ENCODE data around the gene STXBP6.

Gene STXBP6

DNA sequence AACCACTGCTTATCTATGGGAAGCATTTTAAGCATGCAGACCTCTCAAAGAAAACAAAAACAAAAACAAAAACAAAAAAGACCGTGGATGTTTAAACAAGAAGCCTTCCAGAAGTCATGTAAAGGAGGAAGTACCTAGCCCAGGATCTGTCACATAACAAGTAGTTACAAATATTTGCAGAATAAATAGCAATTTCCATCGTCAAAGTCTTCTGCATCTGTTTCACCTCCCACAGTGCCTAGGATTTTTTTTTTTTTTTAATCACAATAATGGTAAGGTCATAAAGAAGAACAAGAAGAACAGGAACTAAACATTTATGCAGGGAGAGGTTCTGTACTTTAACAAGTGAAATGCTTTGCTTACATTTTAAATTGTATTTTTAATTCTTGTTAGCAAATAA lies 2.4 kb upstream of the STXBP6 start:
- no peak for DNase-seq (ENCODE audit: low read depth)

DNA sequence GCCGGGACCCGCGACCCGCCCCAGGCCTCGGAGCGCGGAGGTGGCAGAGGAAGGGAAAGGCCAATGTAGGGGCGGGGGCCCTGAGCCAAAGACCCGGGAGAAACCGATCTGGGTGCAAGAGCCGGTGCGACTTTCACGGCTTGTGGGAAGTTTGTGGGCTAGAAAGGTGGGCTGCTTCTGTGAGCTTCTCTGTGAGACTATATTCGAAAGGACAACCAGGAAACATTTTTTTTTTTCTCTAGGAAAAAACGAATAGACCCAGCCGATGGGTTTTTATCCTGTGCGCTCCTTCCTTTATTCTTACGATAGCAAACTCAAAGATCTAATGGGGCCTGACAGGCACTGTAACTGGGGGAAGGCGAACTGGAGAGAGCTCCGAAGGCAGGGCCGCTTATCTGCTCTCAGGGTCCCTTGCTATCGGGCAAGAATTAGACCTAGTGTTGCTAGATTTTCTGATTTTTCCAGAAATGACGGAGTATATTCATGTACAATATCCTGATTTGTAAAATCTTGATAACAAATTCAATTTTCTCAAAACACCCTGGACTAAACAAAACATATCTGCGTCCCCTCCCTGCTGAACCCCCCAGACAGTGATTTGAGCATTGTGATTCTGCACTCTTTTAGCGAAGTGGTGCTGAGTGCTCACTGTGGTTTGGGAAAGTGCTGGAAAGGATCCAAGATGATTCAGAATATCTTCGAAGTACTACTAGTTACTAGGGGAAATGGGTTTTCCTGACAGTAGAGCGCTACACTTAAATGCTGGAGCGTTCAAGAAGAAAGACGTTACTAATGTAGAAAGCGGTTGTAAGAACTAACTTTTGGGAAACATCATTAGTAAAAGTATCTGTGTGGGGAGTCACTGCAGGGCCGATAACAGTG lies 563 bp upstream of the STXBP6 start:
- no peak for DNase-seq (ENCODE audit: low read depth)

DNA sequence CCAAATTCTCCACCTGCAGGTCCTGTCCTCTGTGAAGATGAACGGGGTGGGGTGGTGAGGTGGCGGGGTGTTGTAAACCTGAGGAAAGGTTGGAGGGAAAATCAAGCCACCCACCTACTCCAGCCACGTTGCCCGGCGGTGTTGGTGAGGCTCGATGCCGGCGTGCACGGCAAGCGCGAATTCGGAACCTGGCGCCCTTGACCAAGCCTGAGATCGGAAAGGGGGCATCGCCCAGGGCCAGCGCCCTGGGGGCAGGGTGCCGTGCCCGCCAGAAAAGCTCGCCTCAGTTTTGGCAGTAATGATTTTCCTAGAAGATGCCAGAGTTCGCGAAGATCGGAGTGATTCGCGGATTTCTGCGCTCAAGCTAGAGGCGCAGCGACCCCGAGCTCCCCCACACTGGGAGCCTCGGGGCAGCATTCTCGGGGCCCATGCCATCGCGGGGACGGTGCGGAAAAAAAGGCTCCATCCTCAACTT lies 817 bp downstream of the STXBP6 start:
- no peak for DNase-seq (ENCODE audit: low read depth)

DNA sequence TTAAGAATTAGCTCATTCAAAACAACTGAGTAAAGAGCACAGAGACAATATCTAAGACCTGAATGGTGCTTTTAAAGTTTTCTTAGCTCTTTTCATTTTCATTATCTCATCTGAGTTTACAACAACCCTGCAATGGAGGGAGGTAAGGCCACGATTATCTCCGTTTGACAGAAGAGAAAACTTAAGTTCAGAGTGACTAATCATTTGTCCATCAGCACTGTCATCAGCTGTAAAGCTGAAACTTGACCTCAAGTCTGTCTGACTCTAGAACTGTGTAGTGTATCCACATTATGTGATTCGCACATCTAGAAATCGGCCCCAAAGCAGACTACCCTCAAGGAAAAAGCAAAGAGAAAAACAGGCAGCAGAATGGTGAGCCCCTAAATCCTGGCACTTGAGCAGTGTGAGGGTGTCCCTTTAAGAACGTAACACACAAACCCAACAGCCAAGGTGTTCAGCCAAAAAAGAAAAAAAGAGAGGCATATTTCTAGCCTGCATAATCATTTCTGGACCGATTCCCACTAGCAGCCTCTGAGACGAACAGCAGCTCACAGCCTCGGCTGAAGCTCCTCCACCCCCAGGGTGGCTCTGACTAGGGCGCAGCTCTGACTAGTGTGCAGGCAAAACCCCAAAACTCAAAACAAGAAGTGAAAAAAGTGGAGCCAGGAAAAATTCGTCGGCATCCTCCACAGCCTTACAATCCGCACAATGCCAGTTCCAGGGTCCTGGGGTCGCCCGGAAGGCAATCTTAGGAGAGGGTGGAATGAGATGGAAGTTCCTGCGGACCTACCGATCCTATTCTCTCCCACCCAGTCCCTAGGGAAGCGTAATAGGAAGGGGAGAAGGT lies 1.6 kb downstream of the STXBP6 start:
- DNase-seq (ENCODE audit: low read depth), result no peak

DNA sequence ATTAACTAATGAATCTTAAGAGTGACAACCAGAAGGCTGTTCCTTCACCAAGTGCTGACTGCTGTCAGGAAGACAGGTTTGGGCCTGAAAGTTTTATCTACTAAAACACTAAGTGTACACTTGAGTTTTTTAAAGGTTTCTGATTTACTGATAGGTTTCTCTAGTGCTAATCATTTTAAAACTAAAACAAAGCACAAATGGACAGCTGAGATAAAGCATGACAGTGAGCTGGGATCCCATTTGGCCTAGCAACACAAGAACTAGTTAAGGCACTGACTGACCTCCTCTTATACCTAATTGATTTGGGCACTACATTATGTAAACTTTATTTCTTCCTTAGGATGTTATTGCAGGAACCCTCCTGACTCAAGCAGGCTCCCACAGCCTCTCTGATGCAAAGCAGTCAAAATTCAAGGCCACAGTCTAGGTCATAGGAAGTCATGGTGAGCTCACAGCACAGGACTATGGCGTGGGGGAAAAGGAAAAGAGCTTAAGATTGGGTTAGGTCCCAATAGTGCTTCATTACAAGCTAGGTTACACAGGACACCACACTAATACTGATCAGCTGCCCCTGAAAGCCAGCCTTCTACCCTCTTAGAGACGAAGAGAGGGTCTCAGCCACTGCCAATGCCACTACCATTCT lies 3.5 kb downstream of the STXBP6 start:
- DNase-seq (ENCODE audit: low read depth), result no peak

DNA sequence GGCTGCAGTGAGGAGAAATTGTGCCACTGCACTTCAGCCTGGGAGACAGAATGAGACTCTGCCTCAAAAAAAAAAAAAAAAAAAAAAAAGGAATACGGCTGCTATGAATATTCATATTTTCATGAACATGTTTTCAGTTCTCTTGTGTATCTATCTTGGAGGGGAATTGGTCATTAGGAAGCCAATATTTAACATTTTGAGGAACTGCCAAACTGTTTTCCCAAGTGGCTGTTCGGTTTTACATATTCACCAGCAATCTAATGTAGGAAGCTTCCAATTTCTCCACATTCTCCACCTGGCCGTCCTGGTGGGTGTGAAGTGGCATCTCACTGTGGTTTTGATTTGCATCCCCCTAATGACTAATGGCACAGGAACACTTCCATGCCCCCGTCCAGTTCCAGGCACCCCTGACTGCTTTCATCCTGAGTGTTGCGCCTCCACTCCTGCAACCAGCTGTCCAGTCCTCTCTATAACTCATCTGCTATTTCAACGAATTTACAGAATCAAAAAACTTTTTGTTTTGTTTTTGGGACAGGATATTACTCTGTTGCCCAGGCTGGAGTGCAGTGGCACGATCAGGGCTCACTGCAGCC lies 5.7 kb downstream of the STXBP6 start:
- no peak for DNase-seq (ENCODE audit: low read depth)

DNA sequence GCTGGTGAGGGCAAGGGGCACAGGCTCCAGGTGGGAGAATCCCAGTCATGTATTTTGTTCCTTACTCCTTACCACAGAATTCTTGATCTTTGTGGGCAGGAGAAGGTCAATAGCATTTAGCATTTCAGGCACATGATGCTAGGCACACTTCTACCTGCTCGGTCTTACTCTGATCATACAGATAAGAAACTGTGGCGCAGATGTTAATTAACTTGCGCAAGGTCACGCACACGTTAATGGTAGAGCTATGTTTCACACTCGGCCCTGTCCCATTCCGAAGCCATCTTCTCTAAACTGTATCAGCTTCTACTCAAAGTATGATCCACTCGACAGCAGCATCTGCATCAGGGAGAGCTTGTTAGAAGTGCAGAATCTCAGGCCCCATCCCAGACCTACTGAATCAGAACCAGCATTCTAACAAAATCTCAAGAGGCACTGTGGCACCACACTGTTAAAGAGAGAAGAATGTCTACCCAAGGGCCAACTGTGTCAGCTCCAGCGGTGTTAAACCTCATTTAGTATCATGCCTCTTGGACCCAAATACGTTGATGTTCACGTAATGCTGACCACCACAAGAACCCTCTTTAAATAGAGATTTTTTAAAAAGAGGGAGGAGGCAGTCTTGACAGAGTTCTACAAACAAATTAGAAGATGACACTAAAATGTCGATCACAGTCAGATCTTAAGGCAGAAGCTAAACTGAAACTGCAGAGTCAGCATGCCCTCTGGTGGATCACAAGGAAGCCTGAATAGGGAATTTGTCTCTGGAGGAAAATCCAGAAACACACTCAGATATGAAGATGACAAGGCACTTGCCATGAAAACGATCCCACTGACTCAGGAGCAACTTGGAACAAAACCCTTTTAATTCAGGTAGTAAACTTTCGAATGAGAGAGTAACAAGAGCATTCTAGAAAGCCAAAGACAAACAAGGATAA lies 7.3 kb downstream of the STXBP6 start:
- no peak for DNase-seq (ENCODE audit: low read depth)

DNA sequence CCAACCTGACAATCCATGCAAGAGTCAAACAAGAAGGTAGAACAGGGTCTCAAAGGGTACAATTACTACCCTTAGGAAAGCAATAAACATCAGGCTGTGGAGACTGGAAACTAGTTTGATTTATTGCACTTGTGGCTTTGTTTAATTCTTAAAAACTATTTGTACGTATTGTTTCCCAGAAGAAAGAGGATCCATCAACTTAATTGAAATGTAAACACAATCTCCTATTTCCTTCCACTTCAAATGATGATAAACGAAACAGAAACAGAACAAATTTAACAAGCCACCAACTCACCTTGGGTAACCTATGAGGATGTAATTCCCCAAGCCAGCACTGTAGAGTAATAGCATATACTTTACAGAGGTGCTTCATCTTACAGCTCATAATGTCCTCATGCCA lies 8.0 kb downstream of the STXBP6 start:
- DNase-seq (ENCODE audit: low read depth), result no peak

DNA sequence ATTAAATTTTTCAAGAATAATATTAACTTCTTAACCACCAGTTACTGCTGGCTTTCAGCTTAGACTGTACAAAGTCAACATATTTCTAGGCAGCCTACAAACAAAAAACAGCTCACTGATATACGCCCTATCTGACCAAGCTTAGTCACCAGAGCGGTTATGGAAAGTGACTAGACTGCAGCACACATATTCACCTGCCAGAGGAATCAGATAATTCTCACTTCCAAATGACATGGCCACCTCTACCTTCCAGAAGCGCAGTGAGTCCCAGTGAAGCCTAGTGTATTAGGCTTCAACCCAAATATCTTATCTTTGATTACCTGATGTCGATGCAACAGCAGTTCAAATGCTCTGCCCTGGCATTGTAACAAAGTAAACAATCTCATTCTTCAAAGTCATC lies 8.5 kb downstream of the STXBP6 start:
- no peak for DNase-seq (ENCODE audit: low read depth)

DNA sequence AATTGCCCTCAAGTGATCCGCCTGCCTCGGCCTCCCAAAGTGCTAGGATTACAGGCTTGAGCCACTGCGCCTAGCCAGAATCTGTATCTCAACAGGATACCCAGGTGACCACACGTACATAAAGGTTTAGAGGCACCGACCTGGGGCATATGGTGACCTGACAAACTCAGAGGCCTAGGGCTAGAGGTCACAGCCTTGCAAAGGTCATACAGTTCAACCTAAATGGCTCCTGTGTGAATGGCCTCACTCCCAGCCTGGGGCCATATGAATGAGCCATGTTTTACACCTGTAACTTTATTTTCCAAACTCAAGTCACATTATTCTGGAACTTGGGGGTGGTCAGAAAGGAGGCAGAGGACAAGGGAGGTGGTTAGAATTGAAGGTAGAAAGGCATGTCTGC lies 10.0 kb downstream of the STXBP6 start:
- DNase-seq (ENCODE audit: low read depth), result no peak

DNA sequence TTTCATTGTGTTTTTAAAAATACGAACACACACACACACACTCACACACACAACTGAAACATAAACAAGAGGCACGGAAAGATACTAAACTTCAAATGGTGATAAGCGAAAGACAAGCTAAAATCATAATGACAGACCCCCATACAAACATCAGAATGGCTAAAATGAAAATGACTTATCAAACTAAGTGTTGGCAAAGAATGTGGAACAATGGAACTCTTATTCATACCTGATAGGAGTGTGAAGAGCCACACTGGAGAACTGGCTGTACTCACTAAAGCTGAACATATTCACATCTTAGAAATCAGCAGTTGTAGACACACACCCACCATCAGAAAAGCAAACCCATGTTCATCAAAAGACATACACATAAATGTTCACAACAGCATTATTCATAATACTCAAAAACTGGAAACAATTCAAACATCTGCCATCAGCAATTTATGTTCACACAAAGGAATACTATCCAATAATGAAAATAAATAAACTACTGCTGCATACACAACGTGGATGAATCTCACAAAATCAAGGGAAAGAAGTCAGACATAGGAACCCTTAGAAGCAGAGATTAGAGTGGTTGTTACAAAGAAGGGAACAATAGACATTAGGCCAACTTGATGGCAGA lies 11.8 kb downstream of the STXBP6 start:
- DNase-seq (ENCODE audit: low read depth), result no peak

DNA sequence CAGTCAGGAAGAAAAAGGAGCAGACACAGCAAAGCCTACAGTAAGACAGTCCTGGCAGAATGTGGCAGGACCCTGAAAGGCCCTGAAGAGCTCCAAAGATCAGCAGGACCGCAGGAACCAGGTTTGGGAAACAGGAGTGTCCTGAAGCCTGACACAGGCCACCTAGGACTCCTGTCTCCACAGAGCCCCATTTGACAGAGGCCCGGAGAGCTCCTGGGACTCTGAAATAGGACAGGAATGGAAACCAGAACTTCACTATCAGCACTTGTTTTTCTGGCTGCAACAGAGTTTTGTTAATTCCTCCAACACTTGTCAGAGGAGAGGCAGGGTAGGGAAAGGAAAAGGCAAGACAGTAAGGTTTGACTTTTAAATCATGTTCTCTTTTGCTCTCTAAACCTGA lies 12.9 kb downstream of the STXBP6 start:
- no peak for DNase-seq (ENCODE audit: low read depth)

DNA sequence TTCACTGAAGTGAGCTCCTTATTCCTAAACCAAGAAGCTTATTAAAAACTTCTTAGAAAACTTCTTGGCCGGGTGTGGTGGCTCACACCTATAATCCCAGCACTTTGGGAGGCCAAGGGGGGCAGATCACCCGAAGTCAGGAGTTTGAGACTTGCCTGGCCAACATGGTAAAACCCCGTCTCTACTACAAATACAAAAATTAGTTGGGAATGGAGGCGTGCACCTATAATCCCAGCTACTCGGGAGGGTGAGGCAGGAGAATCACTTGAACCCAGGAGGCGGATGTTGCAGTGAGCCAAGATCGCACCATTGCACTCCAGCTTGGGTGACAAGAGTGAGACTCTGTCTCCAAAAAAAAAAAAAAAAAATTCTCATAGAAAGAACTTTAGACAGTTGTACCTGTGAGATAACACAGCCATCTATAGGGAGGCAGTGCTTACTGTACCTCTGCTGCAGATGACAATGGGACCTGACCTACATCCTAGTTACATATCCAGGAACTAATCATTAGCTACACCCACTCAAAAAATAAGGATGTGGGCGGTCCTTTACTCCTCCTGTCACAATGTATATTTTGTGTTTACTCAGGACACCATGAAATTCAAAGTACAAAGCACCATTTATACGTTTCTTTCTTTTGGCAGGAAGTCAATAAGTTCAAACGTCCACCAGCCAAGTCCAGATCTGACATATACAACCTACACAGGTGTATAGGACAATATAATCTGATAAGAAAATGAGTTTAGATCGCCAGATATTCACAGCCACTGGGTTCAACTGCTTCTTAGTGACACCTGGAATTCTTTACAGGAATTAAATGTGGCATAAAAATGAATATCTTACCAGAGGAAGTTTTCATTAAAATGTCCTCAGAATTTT lies 14.9 kb downstream of the STXBP6 start:
- no peak for DNase-seq (ENCODE audit: low read depth)

DNA sequence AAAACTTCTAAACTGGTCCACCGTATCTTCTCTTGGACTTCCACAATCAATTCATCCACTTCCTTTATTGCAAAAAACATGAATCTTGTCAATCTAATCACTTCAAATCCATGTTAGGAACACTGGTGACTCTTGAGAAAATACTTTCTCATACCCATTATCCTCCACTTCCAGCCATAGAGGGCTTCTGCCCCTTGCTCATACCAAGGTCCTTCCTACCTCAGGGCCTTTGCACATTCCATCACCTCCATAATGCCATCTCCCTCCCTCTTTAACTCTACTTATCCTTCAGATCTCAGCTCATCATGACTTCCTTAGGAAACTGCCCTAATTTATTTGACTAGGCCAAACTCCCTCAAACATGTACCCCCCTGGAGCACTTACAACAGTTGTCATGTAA lies 16.6 kb downstream of the STXBP6 start:
- no peak for DNase-seq (ENCODE audit: low read depth)

DNA sequence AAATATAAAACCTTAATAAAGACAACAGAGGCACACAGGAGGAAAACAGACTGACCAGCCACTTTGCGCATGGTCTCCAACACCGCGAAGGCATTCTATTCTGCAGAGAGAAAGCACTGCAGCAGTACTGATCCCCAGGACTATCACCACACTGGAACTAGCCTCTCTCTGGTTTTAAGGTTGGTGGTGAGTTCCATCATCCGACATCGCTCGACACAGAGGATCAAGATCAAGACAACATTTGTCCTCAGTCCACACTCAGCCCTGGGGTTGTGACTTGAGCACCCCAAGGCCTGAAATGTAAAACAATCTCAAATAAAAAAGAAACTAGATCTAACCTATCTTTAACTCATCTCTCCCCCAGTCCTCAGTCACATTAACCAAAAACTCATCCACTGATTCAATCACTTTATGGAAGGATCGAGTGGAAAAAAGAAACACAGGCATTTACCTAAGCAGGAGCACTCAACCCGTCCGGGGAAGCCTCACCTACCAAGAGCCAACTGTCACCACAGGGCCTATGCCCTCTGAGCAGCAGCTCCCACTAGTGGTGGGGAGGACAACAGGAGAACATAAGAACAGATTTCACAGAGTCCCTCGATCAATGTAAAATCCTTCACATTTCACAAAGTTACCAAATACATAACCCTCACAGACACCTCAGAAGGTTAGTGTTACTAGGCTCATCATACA lies 17.7 kb downstream of the STXBP6 start:
- no peak for DNase-seq (ENCODE audit: low read depth)

DNA sequence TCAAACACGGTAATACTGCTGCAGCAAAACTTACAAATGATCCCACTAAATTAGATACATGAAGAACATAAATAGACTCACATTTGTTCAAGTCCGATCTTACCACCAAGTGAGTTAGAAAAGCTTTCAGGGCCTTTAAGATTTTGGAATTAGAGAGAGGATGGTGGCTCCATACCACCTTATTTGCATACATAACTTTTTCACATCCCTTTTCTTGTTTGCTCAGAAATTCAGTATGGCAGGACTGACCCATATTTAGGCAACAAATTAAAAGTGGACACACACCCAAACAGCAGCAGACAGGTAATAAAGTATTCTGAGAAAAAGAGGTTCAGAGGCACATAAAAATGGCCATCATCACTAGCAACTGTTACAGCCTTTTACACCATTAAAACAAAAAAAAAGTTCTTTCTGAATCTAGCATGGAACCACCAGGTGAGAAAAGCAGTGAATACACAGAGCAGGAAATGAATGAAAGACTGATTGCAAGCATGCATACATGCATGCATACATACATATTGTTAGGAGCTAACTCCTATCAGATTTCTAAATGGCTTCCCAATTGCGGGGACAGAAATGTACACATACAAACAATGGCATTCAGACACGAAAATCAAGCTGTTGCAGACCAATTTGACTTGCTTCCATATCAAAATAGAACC lies 23.3 kb downstream of the STXBP6 start:
- DNase-seq (ENCODE audit: low read depth), result no peak

DNA sequence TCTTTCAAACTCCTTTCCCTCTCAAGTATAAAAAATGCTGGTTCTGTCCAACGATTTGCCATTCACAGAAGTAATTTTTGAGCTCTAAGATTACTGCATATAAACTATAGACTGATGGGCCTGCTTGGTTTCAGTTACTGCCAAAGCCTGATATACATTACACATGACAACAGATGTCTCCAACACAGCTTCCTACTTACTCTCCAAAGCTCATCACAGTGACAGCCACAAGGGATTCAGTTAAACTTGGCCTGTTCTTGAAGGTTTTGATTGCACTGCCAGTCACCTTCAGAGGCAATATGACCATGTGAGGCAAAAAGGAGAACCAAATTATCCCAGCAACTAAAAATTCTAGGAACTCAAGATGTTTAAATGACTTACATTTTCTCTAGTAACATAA lies 30.1 kb downstream of the STXBP6 start:
- DNase-seq (ENCODE audit: low read depth), result no peak

DNA sequence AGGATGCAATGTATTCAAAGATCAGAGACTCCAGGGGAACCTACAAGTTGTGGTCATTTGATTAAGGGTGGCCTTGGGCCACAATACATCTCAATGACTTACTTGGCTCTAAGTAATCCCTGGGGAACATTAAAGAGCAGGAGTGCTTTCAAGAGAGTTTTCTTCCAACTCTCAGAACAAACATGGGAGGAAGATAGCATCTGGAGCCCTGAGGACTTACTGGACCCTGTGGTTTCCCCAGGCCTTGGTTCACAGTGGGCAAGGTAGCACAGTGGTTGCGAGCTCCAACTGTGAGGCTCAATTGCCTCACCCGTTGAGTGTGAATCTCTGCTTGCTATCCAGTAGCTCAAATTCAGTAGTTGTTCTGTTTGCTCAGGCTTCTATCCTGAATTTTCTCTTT lies 32.4 kb downstream of the STXBP6 start:
- no peak for DNase-seq (ENCODE audit: low read depth)

DNA sequence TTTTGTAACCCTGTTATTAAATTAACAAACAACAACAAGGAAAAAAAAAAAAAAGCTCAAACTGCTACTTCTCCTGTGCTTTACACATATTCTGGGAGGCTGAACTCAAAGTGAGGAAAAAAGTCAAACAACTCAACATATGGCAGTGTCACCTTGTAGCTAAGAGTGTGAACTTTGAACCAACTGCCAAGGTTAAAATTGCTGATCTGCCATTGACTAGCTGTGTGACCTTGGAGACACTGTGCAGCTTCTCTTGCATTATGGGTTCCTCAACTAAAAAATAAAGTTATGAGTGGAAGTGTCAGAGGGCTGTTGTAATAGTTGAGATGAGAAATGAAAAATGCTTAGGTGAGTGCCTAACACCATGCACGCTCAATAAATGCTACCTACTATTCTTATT lies 34.2 kb downstream of the STXBP6 start:
- DNase-seq (ENCODE audit: low read depth), result no peak

Data from activated T-cell treated with anti-CD3 and anti-CD28 coated beads for 1 hour (primary cell).